Measurements from ENCODE around the gene EGFL6. TPM values are rescaled to one million over a fixed set of nuclear protein-coding genes. Genes with fewer than 3 reads are reported as not detected.

Gene EGFL6
- total and polyA plus RNA-seq, 2 of the 4 experiments (the other 2 are of a cell fraction), result not detected

GRCh38 chrX:13650318-13650717, 80.9 kb downstream of the EGFL6 start:
- Histone ChIP-seq H3K4me1 (ENCODE audit: control insufficient read depth, insufficient read depth, low read length) (peaks cover 8% of the 10 kb centered on the region), H3K4ac (ENCODE audit: low read depth, low read length) (no peak overlapping the region), H2AK5ac (ENCODE audit: low read depth, low read length) (no peak overlapping the region), H3K23ac (ENCODE audit: low read depth, low read length) (no peak overlapping the region), H3K79me1 (ENCODE audit: low read depth in 1 of 2, low read length in 2 of 2) (no peaks in the 10 kb centered on the region; a peak in 1 of 4 replicates), H4K8ac (ENCODE audit: low read depth in 2 of 2, low read length in 2 of 2) (no peak overlapping the region), H3K4me2 (ENCODE audit: low read depth, low read length) (no peak overlapping the region), H2AFZ (replicated peaks; ENCODE audit: low read length, poor library complexity) (no peak overlapping the region), H4K5ac (ENCODE audit: low read depth, low read length) (no peak overlapping the region), H2BK15ac (ENCODE audit: low read depth, low read length) (no peak overlapping the region), H2BK5ac (ENCODE audit: low read depth, low read length, poor library complexity, severe bottlenecking) (no peak overlapping the region), H3K27ac (ENCODE audit: insufficient read depth, low read length) (no peak overlapping the region), H3K18ac (ENCODE audit: low read depth, low read length) (no peak overlapping the region), H2BK20ac (ENCODE audit: low read depth, low read length) (no peak overlapping the region), H4K20me1 (ENCODE audit: insufficient read depth, low read length) (peaks cover 4% of the 10 kb centered on the region; the same call in 1 of the 2 replicates), H3K27me3 (ENCODE audit: control insufficient read depth, insufficient read depth, low read length) (no peaks in the 10 kb centered on the region), H2BK120ac (ENCODE audit: low read depth, low read length) (no peak overlapping the region), H3K9me1 (ENCODE audit: insufficient read depth, low read length) (peaks cover 2% of the 10 kb centered on the region; the same call in 1 of the 2 replicates), H3K9ac (ENCODE audit: low read depth, low read length) (no peak overlapping the region), H3K36me3 (ENCODE audit: control insufficient read depth, insufficient read depth, low read length) (no peaks in the 10 kb centered on the region), H4K91ac (ENCODE audit: insufficient read depth, low read depth, low read length) (no peak overlapping the region), H3K9me3 (ENCODE audit: control insufficient read depth, insufficient read depth, low read length) (no peaks in the 10 kb centered on the region), H2AK9ac (replicated peaks; ENCODE audit: low read depth, low read length, poor library complexity) (no peak overlapping the region), H3K56ac (ENCODE audit: extremely low read depth, insufficient read depth, low read length) (no peak overlapping the region), H3K4me3 (ENCODE audit: insufficient read depth, low read depth, low read length) (no peak overlapping the region), H3K14ac (replicated peaks; ENCODE audit: low read depth, low read length) (no peak overlapping the region)
- no TSS peak for BruUV-seq (replicated peaks)
- no CpG with 5 or more reads among the region's 1 CpG for WGBS, 2 experiments (ENCODE audit: extremely low coverage in 2 of 2, insufficient read length in 1 of 2)
- ChIA-PET POLR2A (ENCODE audit: unreplicated experiment) (no interaction called here), CTCF (interaction anchor here (1.5 kb wide), 1 partner anchor 143 kb away, joined by 5 read pairs; no protein-coding TSS in a partner anchor)
- TF ChIP-seq ELK1 (IDR thresholded peaks at IDR 0.05; ENCODE audit: borderline replicate concordance, low read depth, low read length) (no peak), FOS (IDR thresholded peaks at IDR 0.05; ENCODE audit: low read depth, low read length) (no peak), USF2 (IDR thresholded peaks at IDR 0.05; ENCODE audit: low read depth, low read length) (no peak), MAZ (IDR thresholded peaks at IDR 0.05; ENCODE audit: borderline replicate concordance, low read depth, low read length) (no peak), SMC3 (IDR thresholded peaks at IDR 0.05; ENCODE audit: low read depth, low read length) (no peak), RAD21 (IDR thresholded peaks at IDR 0.05; ENCODE audit: low read length) (no peak)
- intact Hi-C loops (cut with micrococcal nuclease), result loop anchor here (5.0 kb wide), 1 partner anchor 678 kb away; no protein-coding TSS in a partner anchor
- no peak for DNase-seq
- in situ Hi-C loops (cut with MboI; ENCODE audit: low sequenced_read_pairs), result loop anchor here (5.0 to 10.0 kb wide), 2 partner anchors 377 to 696 kb away; partner anchors contain the start of gene GEMIN8
- dilution Hi-C loops (cut with HindIII; ENCODE audit: low sequenced_read_pairs, unreplicated experiment), result no loop called here
- no peak for ATAC-seq (ENCODE audit: low read depth)

All from IMR-90 (cell line).